B cell (primary cell): ENCODE measurements around the gene APLN.

ENCODE experiments used
- EZH2 ChIP-seq: IDR thresholded peaks from 2 replicates; pipeline ENCODE4 v1.6.1; 2012; ENCODE audit warnings: borderline replicate concordance, low read depth, mild to moderate bottlenecking, moderate library complexity, low read length; ENCODE audit not compliant: insufficient read depth, poor library complexity, severe bottlenecking
- TF ChIP-seq, protein P1 (sequence below): fragments of 200-600 bp; IDR thresholded peaks from one replicate; pipeline ENCODE4 v1.8.0; 2022; ENCODE audit warnings: antibody characterized with exemption, mild to moderate bottlenecking

GRCh38 chrX:129690435-129690834 lies 35.7 kb upstream of the APLN start:
- TF ChIP-seq, protein P1, sequence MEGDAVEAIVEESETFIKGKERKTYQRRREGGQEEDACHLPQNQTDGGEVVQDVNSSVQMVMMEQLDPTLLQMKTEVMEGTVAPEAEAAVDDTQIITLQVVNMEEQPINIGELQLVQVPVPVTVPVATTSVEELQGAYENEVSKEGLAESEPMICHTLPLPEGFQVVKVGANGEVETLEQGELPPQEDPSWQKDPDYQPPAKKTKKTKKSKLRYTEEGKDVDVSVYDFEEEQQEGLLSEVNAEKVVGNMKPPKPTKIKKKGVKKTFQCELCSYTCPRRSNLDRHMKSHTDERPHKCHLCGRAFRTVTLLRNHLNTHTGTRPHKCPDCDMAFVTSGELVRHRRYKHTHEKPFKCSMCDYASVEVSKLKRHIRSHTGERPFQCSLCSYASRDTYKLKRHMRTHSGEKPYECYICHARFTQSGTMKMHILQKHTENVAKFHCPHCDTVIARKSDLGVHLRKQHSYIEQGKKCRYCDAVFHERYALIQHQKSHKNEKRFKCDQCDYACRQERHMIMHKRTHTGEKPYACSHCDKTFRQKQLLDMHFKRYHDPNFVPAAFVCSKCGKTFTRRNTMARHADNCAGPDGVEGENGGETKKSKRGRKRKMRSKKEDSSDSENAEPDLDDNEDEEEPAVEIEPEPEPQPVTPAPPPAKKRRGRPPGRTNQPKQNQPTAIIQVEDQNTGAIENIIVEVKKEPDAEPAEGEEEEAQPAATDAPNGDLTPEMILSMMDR, result no peak
- no peak for TF ChIP-seq EZH2
